Measurements from ENCODE around the gene FOXJ1.

DNA sequence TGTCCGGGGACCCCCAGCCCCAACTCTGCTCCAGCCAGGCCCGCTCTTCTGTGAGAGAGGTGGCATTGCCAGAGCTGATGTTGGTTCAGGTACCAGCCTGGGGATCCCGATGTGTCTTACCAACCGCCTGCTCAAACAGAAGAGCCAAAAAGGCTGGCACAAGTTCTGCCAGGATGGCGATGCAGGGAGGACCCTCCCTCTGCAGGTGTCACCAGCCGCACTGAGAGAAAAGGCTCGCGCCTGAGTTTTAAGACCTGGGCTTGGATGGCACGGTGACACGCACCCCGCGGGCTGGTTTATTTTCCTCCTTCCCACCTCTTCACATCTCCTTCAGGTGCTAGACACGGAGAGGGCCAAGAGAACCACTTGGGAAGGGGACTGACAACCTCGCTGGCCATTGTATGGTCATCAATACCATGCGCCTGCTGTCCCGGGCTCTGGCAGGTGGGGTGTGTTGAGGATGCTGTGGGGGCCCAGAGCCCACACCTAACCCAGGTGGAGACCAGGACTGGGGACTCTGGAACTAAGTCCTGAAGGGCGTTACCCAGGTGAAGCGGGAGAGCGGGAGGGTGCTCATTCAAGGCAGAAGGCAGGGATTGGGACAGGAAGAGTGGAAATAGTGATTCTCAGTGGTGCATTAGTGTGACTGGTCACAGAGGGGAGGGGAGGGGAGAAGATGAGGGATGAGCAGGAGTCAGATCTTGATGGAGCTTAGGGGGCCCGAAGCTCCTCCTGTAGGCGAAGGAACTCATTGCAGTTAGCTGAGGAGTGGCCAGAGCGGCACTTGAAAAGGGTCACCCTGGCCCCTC is 16.3 kb downstream of the FOXJ1 start:
- TF ChIP-seq POLR2A (IDR thresholded peaks at IDR 0.05), result no peak
- TF ChIP-seq, protein P1, sequence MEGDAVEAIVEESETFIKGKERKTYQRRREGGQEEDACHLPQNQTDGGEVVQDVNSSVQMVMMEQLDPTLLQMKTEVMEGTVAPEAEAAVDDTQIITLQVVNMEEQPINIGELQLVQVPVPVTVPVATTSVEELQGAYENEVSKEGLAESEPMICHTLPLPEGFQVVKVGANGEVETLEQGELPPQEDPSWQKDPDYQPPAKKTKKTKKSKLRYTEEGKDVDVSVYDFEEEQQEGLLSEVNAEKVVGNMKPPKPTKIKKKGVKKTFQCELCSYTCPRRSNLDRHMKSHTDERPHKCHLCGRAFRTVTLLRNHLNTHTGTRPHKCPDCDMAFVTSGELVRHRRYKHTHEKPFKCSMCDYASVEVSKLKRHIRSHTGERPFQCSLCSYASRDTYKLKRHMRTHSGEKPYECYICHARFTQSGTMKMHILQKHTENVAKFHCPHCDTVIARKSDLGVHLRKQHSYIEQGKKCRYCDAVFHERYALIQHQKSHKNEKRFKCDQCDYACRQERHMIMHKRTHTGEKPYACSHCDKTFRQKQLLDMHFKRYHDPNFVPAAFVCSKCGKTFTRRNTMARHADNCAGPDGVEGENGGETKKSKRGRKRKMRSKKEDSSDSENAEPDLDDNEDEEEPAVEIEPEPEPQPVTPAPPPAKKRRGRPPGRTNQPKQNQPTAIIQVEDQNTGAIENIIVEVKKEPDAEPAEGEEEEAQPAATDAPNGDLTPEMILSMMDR (IDR thresholded peaks at IDR 0.05), result no peak

All from lower leg skin (tissue), 3 donors.